ENCODE measurements around the gene NTN3.

The NTN3 gene

GRCh38 chr16:2507052-2507659, 36.1 kb downstream of the NTN3 start:
- DNase-seq (ENCODE audit: low read depth) = no peak
- H3K4me3 ChIP-seq (ENCODE audit: low read depth, low read length) = no peak overlapping the region

GRCh38 chr16:2507665-2508064, 36.6 kb downstream of the NTN3 start:
- no peak for DNase-seq (ENCODE audit: low read depth)
- no peak overlapping the region for H3K4me3 ChIP-seq (ENCODE audit: low read depth, low read length)

- DNase-seq (ENCODE audit: low read depth) = no peak
- H3K4me3 ChIP-seq (ENCODE audit: low read depth, low read length) = no peak overlapping the region
These were observed 37.8 kb downstream of the NTN3 start for GRCh38 chr16:2508722-2509400.

- no peak for DNase-seq (ENCODE audit: low read depth)
- no peak overlapping the region for H3K4me3 ChIP-seq (ENCODE audit: low read depth, low read length)
These were observed 40.2 kb downstream of the NTN3 start for GRCh38 chr16:2511128-2511800.

DNA sequence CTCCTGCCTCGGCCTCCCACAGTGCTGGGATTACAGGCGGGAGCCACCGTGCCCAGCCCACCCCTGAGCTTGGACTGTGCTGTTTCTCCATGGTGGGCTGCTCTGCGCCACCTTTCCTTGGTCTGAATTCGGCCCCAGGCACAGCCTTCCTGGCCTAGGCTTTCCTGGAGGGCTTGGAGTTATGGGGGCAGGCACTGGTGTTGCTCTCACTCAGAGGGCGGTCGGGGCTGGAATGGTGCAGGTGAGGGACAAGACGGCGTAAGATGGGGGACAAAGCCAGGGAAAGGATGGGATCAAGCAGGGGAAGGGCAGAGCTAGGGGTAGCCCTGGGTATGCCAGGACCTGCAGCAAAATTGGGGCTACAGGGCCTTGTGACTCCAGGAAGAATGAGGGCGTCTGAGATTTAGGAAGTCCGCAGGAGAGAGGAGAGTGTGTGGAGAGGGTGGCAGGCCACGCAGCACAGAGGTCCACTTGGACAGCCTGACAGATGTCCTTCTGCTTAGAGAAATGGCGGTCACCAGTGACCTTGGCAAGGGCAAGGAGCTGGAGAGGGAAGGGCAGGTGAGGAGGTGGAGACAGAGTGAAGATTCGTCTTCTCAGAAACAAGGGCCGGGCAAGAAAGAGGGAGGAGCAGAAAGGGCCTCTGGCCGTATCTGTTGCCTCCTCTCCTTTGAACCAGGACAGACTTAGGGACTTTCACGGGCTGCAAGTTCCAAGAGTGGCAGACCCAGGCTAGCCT, 41.1 kb downstream of the NTN3 start:
- H3K4me3 ChIP-seq (ENCODE audit: low read depth, low read length) = no peak overlapping the region
- DNase-seq (ENCODE audit: low read depth) = no peak

DNA sequence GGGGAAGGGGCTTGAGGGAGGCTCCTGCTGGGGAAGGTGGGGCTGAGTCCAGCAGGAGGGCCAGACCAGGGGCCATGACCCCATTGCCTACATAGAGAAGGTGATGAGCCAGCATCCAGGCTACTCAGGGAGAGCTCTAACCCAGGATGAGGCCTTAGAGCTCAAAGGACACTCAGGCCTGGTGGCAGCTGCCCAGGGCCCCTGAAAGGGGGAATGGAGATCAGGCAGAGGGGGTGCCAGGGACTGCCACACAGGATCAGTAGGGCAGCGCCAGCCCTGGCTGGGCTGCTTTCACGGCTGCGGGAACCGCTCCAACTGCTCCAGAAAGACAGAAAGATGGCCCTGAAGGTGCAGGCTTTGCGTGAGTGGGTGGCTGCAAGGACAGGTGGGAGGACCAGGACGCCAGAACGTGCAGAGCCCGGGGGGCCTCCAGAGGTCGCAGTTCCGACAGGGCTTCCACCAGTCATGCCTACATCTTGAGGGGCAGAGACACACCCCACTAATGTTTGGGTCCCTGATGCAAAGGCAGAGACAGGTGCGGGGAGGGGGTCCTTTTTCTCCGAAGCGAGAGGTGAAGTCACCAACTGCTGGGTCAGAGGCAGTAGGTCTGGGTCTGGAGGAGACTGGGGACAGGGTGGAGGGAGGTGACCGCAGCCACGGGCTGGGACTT, 41.8 kb downstream of the NTN3 start:
- no peak for DNase-seq (ENCODE audit: low read depth)
- peak overlapping the region; percentile 80 for H3K4me3 ChIP-seq (ENCODE audit: low read depth, low read length)

DNA sequence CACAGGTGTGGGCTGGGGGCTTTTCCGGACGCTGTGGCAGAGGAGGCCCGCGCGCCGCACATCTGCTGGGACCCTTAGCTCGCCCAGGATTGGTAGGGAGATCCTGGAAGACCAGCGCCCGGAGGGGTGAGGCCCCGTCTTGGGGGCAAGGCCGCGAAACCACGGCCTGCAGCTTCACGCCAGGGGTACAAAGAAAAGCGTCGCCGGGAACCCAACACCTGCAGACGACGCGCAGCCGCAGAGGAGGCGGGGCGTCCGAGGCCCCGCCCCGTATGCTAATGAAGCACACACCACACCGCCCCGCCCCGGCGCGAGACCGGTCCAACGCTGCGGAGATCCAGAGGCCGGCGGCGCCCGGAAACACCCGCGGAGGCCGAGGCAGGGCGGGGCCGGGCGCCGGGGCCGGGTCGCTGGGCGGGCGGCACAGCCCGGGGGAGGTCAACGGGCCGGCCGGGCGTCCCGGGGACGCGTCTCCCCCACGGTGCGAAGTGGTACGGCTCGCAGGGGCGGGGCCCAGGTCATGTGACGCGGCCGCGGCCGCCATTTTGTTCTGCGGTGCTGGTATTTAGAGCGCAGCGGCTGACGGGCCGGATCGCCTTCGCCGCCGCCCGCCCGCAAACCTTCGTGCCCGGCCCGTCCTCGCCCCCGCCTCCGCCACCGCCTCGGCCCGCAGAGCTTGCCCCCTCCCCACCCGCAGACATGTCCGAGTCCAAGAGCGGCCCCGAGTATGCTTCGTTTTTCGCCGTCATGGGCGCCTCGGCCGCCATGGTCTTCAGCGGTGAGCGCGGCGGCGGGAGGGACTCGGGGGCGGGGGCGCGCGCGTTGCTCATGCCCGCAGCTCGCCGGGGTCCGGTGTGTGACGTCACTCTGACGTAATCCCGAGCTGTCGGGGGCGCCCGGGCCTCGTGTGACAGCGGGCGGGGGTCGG, 42.6 kb downstream of the NTN3 start, which contains the start of gene ATP6V0C:
Gene ATP6V0C (plus strand): TSS at position 548 of the 928 bp plus-strand sequence. CDS start 152 bp downstream, at position 700.
- DNase-seq (ENCODE audit: low read depth) = no peak
- peak within 1 kb of the TSS; percentile 80 for H3K4me3 ChIP-seq (ENCODE audit: low read depth, low read length)

DNA sequence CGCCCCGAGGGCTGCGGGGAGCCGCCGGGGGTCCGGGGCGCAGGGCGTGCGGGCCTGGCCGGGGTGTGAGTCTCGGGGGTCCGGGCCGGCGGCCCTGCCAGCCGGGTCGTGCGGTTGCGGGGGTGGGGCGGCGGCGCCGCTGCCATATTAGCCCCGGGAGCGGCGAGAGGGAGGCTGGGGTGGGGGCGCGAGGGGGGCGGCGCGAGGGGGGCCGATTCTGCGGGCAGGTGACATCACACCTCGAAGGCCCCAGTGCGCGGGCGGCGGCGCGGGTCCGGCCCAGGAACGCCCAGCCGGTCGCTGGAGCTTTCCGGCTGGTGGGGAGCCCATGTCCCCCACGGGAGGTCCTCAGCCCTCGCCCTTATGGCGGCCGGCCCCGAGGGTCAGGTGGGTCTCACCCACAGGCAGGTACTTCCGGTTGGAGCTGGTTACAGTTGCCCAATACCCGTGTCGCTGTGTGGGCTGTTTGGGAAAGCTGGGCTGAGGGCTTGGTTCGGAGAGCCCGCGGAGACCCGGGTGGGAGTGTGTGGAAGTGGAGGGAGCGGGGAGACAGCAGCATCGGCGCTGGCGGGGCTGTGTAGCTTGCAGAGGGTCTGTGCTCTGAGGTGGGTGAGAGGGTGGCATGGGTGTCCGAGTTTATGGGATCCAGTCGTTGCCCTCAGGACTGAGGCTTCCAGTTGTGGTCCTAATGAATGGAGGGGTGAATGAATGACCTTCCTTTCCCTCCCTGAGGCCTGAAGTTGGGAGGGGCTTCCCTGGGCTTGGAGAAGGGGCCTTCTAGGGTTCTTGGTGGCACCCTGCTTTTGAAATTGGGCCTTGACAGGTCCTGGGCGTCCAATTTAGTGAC, 43.5 kb downstream of the NTN3 start:
- peak overlapping the region; percentile 80 for H3K4me3 ChIP-seq (ENCODE audit: low read depth, low read length)
- no peak for DNase-seq (ENCODE audit: low read depth)

- H3K4me3 ChIP-seq (ENCODE audit: low read depth, low read length) = peak overlapping the region; percentile 80
- DNase-seq (ENCODE audit: low read depth) = no peak
These were observed 44.2 kb downstream of the NTN3 start for GRCh38 chr16:2515180-2515851.

GRCh38 chr16:2516391-2517240, 45.5 kb downstream of the NTN3 start:
- H3K4me3 ChIP-seq (ENCODE audit: low read depth, low read length) = no peak overlapping the region
- DNase-seq (ENCODE audit: low read depth) = no peak

DNA sequence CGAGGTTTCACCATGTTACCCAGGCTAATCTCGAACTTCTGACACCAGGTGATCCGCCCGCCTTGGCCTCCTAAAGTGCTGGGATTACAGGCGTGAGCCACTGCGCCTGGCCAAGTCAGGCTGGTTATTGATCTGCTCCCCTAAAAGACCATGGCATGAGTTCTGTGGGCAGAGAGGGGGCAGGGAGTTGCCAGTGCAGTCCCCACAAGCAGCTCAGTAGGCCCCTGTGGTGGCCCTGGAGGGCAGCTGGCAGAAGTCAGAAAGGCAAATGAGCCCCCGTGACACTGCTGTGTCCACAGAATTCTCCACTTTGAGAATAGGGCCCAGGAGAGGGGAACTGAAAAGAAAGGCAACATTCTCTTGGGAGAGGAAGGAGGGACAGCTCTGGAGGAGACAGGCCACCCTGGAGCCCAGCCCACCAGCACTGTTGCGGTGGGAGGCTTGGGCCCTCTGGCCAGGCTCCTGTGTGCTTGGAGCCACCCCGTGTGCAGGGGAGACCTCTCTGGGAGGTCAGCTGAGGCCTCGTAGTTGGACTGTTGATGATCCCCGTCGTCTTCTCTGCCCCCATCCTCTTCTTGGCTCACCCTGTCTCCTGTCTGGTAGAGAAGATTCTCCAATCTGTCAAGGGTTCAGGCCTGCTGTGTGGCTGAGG, 47.0 kb downstream of the NTN3 start:
- no peak overlapping the region for H3K4me3 ChIP-seq (ENCODE audit: low read depth, low read length)
- DNase-seq (ENCODE audit: low read depth) = no peak

GRCh38 chr16:2518823-2519710, 48.0 kb downstream of the NTN3 start:
- no peak overlapping the region for H3K4me3 ChIP-seq (ENCODE audit: low read depth, low read length)
- no peak for DNase-seq (ENCODE audit: low read depth)

DNA sequence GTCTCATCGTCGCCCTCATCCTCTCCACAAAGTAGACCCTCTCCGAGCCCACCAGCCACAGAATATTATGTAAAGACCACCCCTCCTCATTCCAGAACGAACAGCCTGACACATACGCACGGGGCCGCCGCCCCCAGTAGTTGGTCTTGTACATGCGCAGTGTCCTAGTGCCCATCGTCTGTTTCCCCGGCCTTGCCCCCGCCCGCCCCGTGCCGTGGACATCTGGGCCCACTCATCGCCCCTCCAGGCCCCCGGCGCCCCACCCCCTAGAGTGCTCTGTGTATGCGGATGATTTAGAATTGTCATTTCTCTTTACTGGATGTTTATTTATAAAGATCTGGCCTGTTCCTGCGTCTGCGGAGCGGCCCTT, 48.6 kb downstream of the NTN3 start:
- DNase-seq (ENCODE audit: low read depth) = no peak
- H3K4me3 ChIP-seq (ENCODE audit: low read depth, low read length) = no peak overlapping the region

DNA sequence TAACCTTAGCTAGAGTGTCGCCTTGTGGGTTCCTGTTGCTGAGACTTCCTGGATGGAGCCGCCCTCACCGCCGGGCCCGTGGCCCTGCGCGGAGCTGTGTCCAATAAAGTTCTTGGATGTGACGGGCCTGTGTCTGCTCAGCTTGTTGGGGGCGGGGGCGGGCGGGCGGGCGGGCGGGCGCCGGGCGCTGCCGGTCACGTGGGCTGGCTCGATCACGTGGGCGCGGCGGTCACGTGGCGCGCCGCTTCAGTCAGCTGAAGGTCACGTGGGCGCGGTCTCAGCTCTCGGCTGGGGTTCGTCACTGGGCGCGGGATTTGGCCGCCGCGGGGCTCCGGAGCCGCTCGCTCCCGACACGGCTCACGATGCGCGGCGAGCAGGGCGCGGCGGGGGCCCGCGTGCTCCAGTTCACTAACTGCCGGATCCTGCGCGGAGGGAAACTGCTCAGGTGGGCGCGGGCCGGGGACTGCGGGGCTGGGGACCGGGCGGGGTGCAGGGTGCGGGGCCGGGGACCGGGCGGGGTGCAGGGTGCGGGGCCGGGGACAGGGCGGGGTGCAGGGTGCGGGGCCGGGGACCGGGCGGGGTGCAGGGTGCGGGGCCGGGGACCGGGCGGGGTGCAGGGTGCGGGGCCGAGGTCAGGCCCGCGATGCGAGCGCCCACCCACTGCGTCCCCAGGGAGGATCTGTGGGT, 49.1 kb downstream of the NTN3 start, which contains the start of gene AMDHD2:
Gene AMDHD2 (plus strand): TSS at position 275 of the 687 bp plus-strand sequence. CDS start 88 bp downstream, at position 363.
- DNase-seq (ENCODE audit: low read depth) = peak; percentile 77
- H3K4me3 ChIP-seq (ENCODE audit: low read depth, low read length) = peak within 1 kb of the TSS; percentile 61
